SK-N-SH treated with all-trans-retinoic acid at 6 μM for 48 hours (cell line): ENCODE data around the gene PTGDR2.

ENCODE experiments used
- ARNTL ChIP-seq: fragments of 450-650 bp; formaldehyde crosslinking; IDR thresholded peaks from 2 replicates; pipeline ENCODE4 v1.5.0; 2020; ENCODE audit warnings: low read depth, mild to moderate bottlenecking, moderate library complexity, borderline replicate concordance
- BACH2 ChIP-seq: fragments of 250-450 bp; sonication (Bioruptor Pico); IDR thresholded peaks from 2 replicates; pipeline ENCODE4 v1.9.0; 2021; ENCODE audit warnings: mild to moderate bottlenecking, borderline replicate concordance
- CSDC2 ChIP-seq: fragments of 250-450 bp; sonication (Bioruptor Pico); IDR thresholded peaks from 2 replicates; pipeline ENCODE4 v1.5.0; 2020; ENCODE audit warnings: mild to moderate bottlenecking, moderate library complexity
- ESRRG ChIP-seq: fragments of 250-450 bp; sonication (Bioruptor Pico); IDR thresholded peaks from 2 replicates; pipeline ENCODE4 v1.6.1; 2021; ENCODE audit warnings: mild to moderate bottlenecking
- GLIS3 ChIP-seq: fragments of 250-450 bp; sonication (Bioruptor Pico); IDR thresholded peaks from 2 replicates; pipeline ENCODE4 v1.5.0; 2020; ENCODE audit warnings: mild to moderate bottlenecking, moderate library complexity
- ISL1 ChIP-seq: fragments of 250-450 bp; sonication (Bioruptor Pico); IDR thresholded peaks from 2 replicates; pipeline ENCODE4 v2.1.2; 2022; ENCODE audit warnings: mild to moderate bottlenecking, moderate library complexity
- PATZ1 ChIP-seq: fragments of 250-450 bp; sonication (Bioruptor Pico); IDR thresholded peaks from 2 replicates; pipeline ENCODE4 v1.8.0; 2020; ENCODE audit warnings: mild to moderate bottlenecking, moderate library complexity, borderline replicate concordance
- POU6F1 ChIP-seq: fragments of 250-450 bp; sonication (Bioruptor Pico); IDR thresholded peaks from 2 replicates; pipeline ENCODE4 v1.8.0; 2021; ENCODE audit warnings: low read depth, mild to moderate bottlenecking, moderate library complexity, borderline replicate concordance
- TCF4 ChIP-seq: fragments of 250-450 bp; sonication (Bioruptor Pico); IDR thresholded peaks from 2 replicates; pipeline ENCODE4 v1.8.0; 2021; ENCODE audit warnings: mild to moderate bottlenecking, moderate library complexity, borderline replicate concordance
- TSHZ2 ChIP-seq: fragments of 250-450 bp; sonication (Bioruptor Pico); IDR thresholded peaks from 2 replicates; pipeline ENCODE4 v1.5.0; 2020; ENCODE audit warnings: mild to moderate bottlenecking, moderate library complexity
- ZFP3 ChIP-seq: fragments of 250-450 bp; sonication (Bioruptor Pico); IDR thresholded peaks from 2 replicates; pipeline ENCODE4 v1.5.0; 2020; ENCODE audit warnings: mild to moderate bottlenecking, moderate library complexity
- ZNF565 ChIP-seq: fragments of 450-650 bp; formaldehyde crosslinking; conservative IDR thresholded peaks from 2 replicates; pipeline ENCODE4 v1.5.0; 2020; ENCODE audit warnings: low read depth, mild to moderate bottlenecking, moderate library complexity

- no peak for TF ChIP-seq GLIS3
- TF ChIP-seq ZFP3 (CRISPR knock-in tag), result no peak
- TF ChIP-seq TCF4 (CRISPR knock-in tag), result no peak
- no peak for TF ChIP-seq CSDC2 (CRISPR knock-in tag)
- no peak for TF ChIP-seq ISL1 (CRISPR knock-in tag)
- TF ChIP-seq BACH2 (CRISPR knock-in tag), result no peak
- no peak for TF ChIP-seq POU6F1 (CRISPR knock-in tag)
- no peak for TF ChIP-seq ESRRG (CRISPR knock-in tag)
- TF ChIP-seq TSHZ2 (CRISPR knock-in tag), result no peak
- no peak for TF ChIP-seq ZNF565 (CRISPR knock-in tag)
- no peak for TF ChIP-seq ARNTL (CRISPR knock-in tag)
- TF ChIP-seq PATZ1, result no peak
These were observed 30.0 kb downstream of the PTGDR2 start for GRCh38 chr11:60825790-60826189.
